GM23248 (cell line): ENCODE measurements around the gene PRR3. TPM values are rescaled to one million over a fixed set of nuclear protein-coding genes. Genes with fewer than 3 reads are reported as not detected.

Source experiments
- DNase-seq: peaks from one replicate; pipeline ENCODE4 v3.0.0-alpha.2; 2015
- H2AFZ ChIP-seq: fragments of 200-600 bp; sonication (generic); 2 replicates; pipeline ENCODE4 v1.6.1; 2016; ENCODE audit warnings: antibody characterized with exemption
- H3F3A ChIP-seq: fragments of 200-600 bp; sonication (generic); 2 replicates; pipeline ENCODE4 v1.6.1; 2016; ENCODE audit warnings: mild to moderate bottlenecking, antibody characterized with exemption, mixed run types; ENCODE audit not compliant: insufficient read depth
- H3K27ac ChIP-seq: fragments of 200-600 bp; sonication (generic); 2 replicates; pipeline ENCODE4 v1.5.1; 2016; ENCODE audit warnings: mild to moderate bottlenecking
- H3K27me3 ChIP-seq: fragments of 200-600 bp; sonication (generic); replicated peaks from 2 replicates; pipeline ENCODE4 v1.6.1; 2016; ENCODE audit warnings: mild to moderate bottlenecking; ENCODE audit not compliant: insufficient read depth
- H3K36me3 ChIP-seq: fragments of 200-600 bp; sonication (generic); 2 replicates; pipeline ENCODE4 v1.6.1; 2016; ENCODE audit warnings: low read depth, mild to moderate bottlenecking
- H3K4me1 ChIP-seq: fragments of 200-600 bp; sonication (generic); 2 replicates; pipeline ENCODE4 v1.6.1; 2016; ENCODE audit warnings: mild to moderate bottlenecking; ENCODE audit not compliant: insufficient read depth
- H3K4me2 ChIP-seq: fragments of 200-600 bp; sonication (generic); one replicate; pipeline ENCODE4 v1.6.1; 2016; ENCODE audit warnings: mild to moderate bottlenecking; ENCODE audit not compliant: unreplicated experiment
- H3K4me3 ChIP-seq: fragments of 200-600 bp; sonication (generic); 2 replicates; pipeline ENCODE4 v1.5.1; 2016; ENCODE audit warnings: mild to moderate bottlenecking
- H3K79me2 ChIP-seq: fragments of 200-600 bp; sonication (generic); 2 replicates; pipeline ENCODE4 v1.6.1; 2016; ENCODE audit warnings: mild to moderate bottlenecking; ENCODE audit not compliant: insufficient read depth
- H3K9ac ChIP-seq: fragments of 200-600 bp; sonication (generic); 2 replicates; pipeline ENCODE4 v1.6.1; 2016; ENCODE audit warnings: mild to moderate bottlenecking
- H3K9me2 ChIP-seq: fragments of 200-600 bp; sonication (generic); 2 replicates; pipeline ENCODE4 v1.6.1; 2016; ENCODE audit warnings: mixed run types, mild to moderate bottlenecking, moderate library complexity; ENCODE audit not compliant: insufficient read depth
- H3K9me3 ChIP-seq: fragments of 200-600 bp; sonication (generic); one replicate; pipeline ENCODE4 v1.6.1; 2017; ENCODE audit warnings: low read depth
- H4K20me1 ChIP-seq: fragments of 200-600 bp; sonication (generic); 2 replicates; pipeline ENCODE4 v1.6.0; 2016; ENCODE audit not compliant: insufficient read depth
- EZH2 ChIP-seq: fragments of 200-600 bp; sonication (generic); IDR thresholded peaks from 2 replicates; pipeline ENCODE4 v1.6.1; 2018; ENCODE audit warnings: antibody characterized with exemption, mild to moderate bottlenecking; ENCODE audit not compliant: insufficient read depth, poor library complexity, severe bottlenecking
- EZH2phosphoT487 ChIP-seq: fragments of 200-600 bp; sonication (generic); IDR thresholded peaks from 2 replicates; pipeline ENCODE4 v1.6.1; 2018; ENCODE audit warnings: antibody characterized with exemption, moderate library complexity, mild to moderate bottlenecking, low read depth; ENCODE audit not compliant: insufficient read depth
- WGBS, 2 experiments: methylation state at CpG; one replicate each; pipeline ENCODE4 v1.1.6; 2015 to 2017; ENCODE audit warnings: low lambda C conversion rate in 2 of 2, low coverage in 1 of 2; ENCODE audit errors: missing lambda C conversion rate in 2 of 2; 5-methylcytosine and 5-hydroxymethylcytosine counted together
- in situ Hi-C: fragments of 300-500 bp; cut with MboI; formaldehyde crosslinking; loops from 2 replicates; pipeline ENCODE4 v1.15.0; 2020
- polyA plus RNA-seq: library from polyadenylated mRNA; unstranded; fragments of >200 nt; fragmentation: Nextera tagmentation; extraction: Ambion mirVana; gene quantifications from 2 replicates; pipeline ENCODE4 v1.2.1, GENCODE V29; 2016
- total RNA-seq: library from RNA; depleted of rRNA; stranded (reverse); fragments of >200 nt; shearing (Covaris generic); gene quantifications from 2 replicates; pipeline ENCODE4 v1.2.3, GENCODE V29; 2014

Gene PRR3
- total and polyA plus RNA-seq, 2 experiments from 2014 or later: 6.5 to 7.1 TPM

DNA sequence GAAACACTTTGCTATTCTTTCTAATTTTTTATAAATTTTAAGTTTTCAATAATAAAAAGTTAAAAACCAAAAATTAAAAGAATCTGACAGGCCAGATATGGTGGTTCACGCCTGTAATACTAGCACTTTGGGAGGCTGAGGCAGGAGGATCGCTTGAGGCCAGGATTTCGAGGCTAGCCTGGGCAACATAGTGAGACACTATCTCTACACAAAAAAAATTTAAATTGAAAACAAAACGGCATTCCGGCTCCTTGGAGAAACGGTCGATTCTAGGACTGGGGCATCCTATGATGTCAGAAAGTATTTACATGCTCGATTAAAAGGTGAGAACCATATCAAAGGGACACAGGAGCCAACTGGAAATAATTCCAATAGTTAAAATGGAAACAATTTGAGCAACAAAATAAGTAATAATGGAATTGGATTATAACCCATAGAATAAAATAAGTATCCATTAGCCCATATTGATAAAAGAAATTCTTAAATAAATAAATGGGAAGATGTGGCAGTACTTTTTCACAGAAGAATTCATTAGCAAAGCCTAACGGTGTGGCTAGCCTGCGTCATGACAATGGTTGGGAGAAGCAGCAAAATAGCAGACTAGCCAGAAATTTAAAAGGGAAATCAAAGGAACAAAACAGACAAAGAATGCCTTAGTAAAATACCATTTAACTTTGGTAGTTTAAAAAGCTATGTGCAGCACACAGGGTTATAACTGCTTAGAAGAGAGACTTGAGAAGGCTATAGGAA, 46.5 kb upstream of the PRR3 start:
- WGBS, 2 experiments: 85 to 87% methylated on average over 10 of the region's 10 CpGs
- no peak for DNase-seq
- in situ Hi-C loops: no loop called here

DNA sequence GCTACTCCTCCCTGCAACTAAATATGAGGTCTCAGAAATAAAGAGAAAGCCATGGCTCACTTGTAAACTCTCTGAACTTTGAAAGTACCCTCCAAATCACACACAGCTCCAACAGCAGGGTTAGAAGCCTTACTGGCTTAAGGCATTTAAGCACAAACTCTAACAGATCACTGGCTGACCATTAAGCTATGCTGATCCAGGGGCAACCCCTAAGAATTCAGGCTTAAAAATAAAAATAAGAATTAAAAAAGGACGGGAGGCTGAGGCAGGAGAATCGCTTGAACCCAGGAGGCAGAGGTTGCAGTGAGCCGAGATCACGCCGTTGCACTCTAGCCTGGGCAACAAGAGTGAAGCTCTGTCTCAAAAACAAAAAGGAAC, 45.9 kb upstream of the PRR3 start:
- no peaks in the 10 kb centered on the region for H3K9me2 ChIP-seq
- no peak overlapping the region for H3K9ac ChIP-seq
- H3F3A ChIP-seq: no peaks in the 10 kb centered on the region
- DNase-seq: no peak
- H4K20me1 ChIP-seq: no peaks in the 10 kb centered on the region
- H2AFZ ChIP-seq: peak overlapping the region; percentile 27; the same call in 1 of the 2 replicates
- H3K4me2 ChIP-seq: no peak overlapping the region
- H3K4me3 ChIP-seq: no peak overlapping the region
- no peak overlapping the region for H3K27ac ChIP-seq
- peaks cover 6% of the 10 kb centered on the region; the same call in 1 of the 2 replicates for H3K4me1 ChIP-seq
- no peaks in the 10 kb centered on the region for H3K79me2 ChIP-seq
- in situ Hi-C loops: no loop called here
- no peak for TF ChIP-seq EZH2phosphoT487
- TF ChIP-seq EZH2: no peak
- no peaks in the 10 kb centered on the region for H3K36me3 ChIP-seq
- no peaks in the 10 kb centered on the region for H3K9me3 ChIP-seq
- 87 to 90% methylated on average over 5 of the region's 5 CpGs for WGBS, 2 experiments
- H3K27me3 ChIP-seq: no peaks in the 10 kb centered on the region

More for the DNA sequence above, 46.5 kb upstream of the PRR3 start:
- H3K27me3 ChIP-seq: no peaks in the 10 kb centered on the region
- no peak overlapping the region for H3K27ac ChIP-seq
- H3K36me3 ChIP-seq: no peaks in the 10 kb centered on the region
- H3K9ac ChIP-seq: no peak overlapping the region
- H3K9me2 ChIP-seq: no peaks in the 10 kb centered on the region
- H3K4me2 ChIP-seq: no peak overlapping the region
- no peaks in the 10 kb centered on the region for H3K79me2 ChIP-seq
- no peaks in the 10 kb centered on the region for H4K20me1 ChIP-seq
- peak overlapping the region; percentile 27; the same call in 1 of the 2 replicates for H2AFZ ChIP-seq
- H3K4me1 ChIP-seq: peaks cover 6% of the 10 kb centered on the region; the same call in 1 of the 2 replicates
- no peaks in the 10 kb centered on the region for H3K9me3 ChIP-seq
- H3F3A ChIP-seq: no peaks in the 10 kb centered on the region
- TF ChIP-seq EZH2 (no peak), EZH2phosphoT487 (no peak)
- H3K4me3 ChIP-seq: no peak overlapping the region

DNA sequence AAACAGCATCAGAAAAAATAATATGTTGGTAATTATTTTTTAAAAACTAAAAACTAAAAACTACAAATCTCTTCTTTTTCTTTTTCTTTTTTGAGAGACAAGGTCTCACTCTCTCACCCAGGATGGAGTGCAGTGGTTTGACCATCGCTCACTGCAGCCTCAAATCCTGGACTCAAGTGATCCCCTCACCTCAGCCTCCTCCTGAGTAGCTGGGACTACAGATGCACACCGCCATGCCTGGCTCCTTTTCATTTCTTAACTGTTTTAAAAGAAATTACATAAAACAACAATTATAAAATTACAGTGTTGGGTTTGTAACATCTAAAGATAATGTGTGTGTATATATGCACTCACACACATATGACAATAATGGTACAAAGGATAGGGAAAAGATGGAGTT, 43.6 kb upstream of the PRR3 start:
- in situ Hi-C loops: no loop called here
- 89 to 90% methylated on average over 2 of the region's 2 CpGs for WGBS, 2 experiments
- no peak overlapping the region for H3K4me2 ChIP-seq

DNA sequence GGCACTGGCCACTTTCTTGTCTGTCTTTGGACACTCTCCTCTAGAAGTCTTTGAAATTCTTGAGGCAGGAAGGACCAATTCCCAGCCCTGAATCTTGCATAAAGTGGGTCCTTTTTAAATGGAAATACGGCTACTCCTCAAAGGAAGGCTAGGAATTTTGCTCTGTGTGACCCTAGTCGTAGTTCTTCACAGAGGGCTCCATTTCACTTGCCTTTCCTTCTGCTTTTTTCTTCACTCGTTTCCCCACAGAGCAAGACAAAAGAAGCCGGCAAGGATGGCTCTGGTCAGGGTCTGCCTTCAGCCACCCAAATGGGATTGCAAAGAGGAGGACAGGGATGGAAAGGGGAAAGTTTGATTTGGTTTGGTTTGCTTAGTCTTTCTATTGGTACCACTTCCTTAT, 42.0 kb upstream of the PRR3 start:
- H3K36me3 ChIP-seq: no peaks in the 10 kb centered on the region
- DNase-seq: no peak
- H3K4me1 ChIP-seq: no peaks in the 10 kb centered on the region
- no peaks in the 10 kb centered on the region for H3K79me2 ChIP-seq
- no peaks in the 10 kb centered on the region for H4K20me1 ChIP-seq
- H3K9ac ChIP-seq: no peak overlapping the region
- no peaks in the 10 kb centered on the region for H3K9me2 ChIP-seq
- WGBS, 2 experiments: 41 to 48% methylated on average over 4 of the region's 4 CpGs
- H3K4me2 ChIP-seq: no peak overlapping the region
- no peak for TF ChIP-seq EZH2phosphoT487
- TF ChIP-seq EZH2: no peak
- no peak overlapping the region for H3K4me3 ChIP-seq
- peak overlapping the region; percentile 93 for H2AFZ ChIP-seq
- no peaks in the 10 kb centered on the region for H3K9me3 ChIP-seq
- H3F3A ChIP-seq: no peaks in the 10 kb centered on the region
- no peaks in the 10 kb centered on the region for H3K27me3 ChIP-seq
- no peak overlapping the region for H3K27ac ChIP-seq
- in situ Hi-C loops: no loop called here

More for the DNA sequence above, 43.6 kb upstream of the PRR3 start:
- Histone ChIP-seq H3K27ac (no peak overlapping the region), H3K36me3 (no peaks in the 10 kb centered on the region), H3K79me2 (no peaks in the 10 kb centered on the region), H2AFZ (peak overlapping the region; percentile 6; the same call in 1 of the 2 replicates), H3K4me3 (no peak overlapping the region), H3K9ac (no peak overlapping the region), H3K4me1 (peaks cover 6% of the 10 kb centered on the region; the same call in 1 of the 2 replicates), H3F3A (no peaks in the 10 kb centered on the region), H4K20me1 (no peaks in the 10 kb centered on the region), H3K9me2 (no peaks in the 10 kb centered on the region), H3K27me3 (no peaks in the 10 kb centered on the region), H3K9me3 (no peaks in the 10 kb centered on the region)
- DNase-seq: no peak
- TF ChIP-seq EZH2phosphoT487 (no peak), EZH2 (no peak)
